Left ventricle myocardium inferior (tissue), 1 donor: ENCODE results near the gene INTS6L. TPM values are rescaled to one million over a fixed set of nuclear protein-coding genes. Genes with fewer than 3 reads are reported as not detected.

Source experiments
- DNase-seq: peaks from one replicate; pipeline ENCODE4 v3.0.0-alpha.2; 2020
- H3K27ac ChIP-seq: fragments of 200-600 bp; replicated peaks from 2 replicates; pipeline ENCODE4 v1.8.0; 2021
- H3K27me3 ChIP-seq: fragments of 200-600 bp; 2 replicates; pipeline ENCODE4 v1.8.0; 2021; ENCODE audit warnings: low read depth
- H3K36me3 ChIP-seq: fragments of 200-600 bp; 2 replicates; pipeline ENCODE4 v1.8.0; 2021
- H3K4me1 ChIP-seq: fragments of 200-600 bp; 2 replicates; pipeline ENCODE4 v1.8.0; 2021
- H3K4me3 ChIP-seq: fragments of 200-600 bp; 2 replicates; pipeline ENCODE4 v1.8.0; 2021; ENCODE audit warnings: mild to moderate bottlenecking, moderate library complexity
- H3K9me3 ChIP-seq: fragments of 200-600 bp; replicated peaks from 2 replicates; pipeline ENCODE4 v1.8.0; 2021
- intact Hi-C: fragments of 100-400 bp; cut with micrococcal nuclease; formaldehyde crosslinking; loops from one replicate; pipeline ENCODE4 v1.11.0; 2022
- total RNA-seq: library from RNA; stranded (reverse); fragmentation: NEBNext Ultra II Directional; extraction: Animal tissue kit (Norgen Biotek cat#: 25700); gene quantifications from one replicate; pipeline ENCODE4 v1.2.1, GENCODE V29; 2021
- TF ChIP-seq, protein P1 (sequence below): fragments of 200-600 bp; IDR thresholded peaks from 2 replicates; pipeline ENCODE4 v1.8.0; 2021; ENCODE audit warnings: antibody characterized with exemption, mild to moderate bottlenecking, borderline replicate concordance
- donor health status: DM: no; HTN: yes; CAD: no; lungs with severe emphysema.

The INTS6L gene
- total RNA-seq, 1 donor from 2014 or later = 2.3 TPM

- intact Hi-C loops = no loop called here
- Histone ChIP-seq H3K27ac (no peak overlapping the region), H3K9me3 (no peaks in the 10 kb centered on the region), H3K4me3 (no peak overlapping the region), H3K27me3 (no peaks in the 10 kb centered on the region), H3K36me3 (no peaks in the 10 kb centered on the region), H3K4me1 (peaks cover 6% of the 10 kb centered on the region)
- TF ChIP-seq, protein P1, sequence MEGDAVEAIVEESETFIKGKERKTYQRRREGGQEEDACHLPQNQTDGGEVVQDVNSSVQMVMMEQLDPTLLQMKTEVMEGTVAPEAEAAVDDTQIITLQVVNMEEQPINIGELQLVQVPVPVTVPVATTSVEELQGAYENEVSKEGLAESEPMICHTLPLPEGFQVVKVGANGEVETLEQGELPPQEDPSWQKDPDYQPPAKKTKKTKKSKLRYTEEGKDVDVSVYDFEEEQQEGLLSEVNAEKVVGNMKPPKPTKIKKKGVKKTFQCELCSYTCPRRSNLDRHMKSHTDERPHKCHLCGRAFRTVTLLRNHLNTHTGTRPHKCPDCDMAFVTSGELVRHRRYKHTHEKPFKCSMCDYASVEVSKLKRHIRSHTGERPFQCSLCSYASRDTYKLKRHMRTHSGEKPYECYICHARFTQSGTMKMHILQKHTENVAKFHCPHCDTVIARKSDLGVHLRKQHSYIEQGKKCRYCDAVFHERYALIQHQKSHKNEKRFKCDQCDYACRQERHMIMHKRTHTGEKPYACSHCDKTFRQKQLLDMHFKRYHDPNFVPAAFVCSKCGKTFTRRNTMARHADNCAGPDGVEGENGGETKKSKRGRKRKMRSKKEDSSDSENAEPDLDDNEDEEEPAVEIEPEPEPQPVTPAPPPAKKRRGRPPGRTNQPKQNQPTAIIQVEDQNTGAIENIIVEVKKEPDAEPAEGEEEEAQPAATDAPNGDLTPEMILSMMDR = no peak
- DNase-seq = no peak
Observed at GRCh38 chrX:135547767-135548166, 27.3 kb downstream of the INTS6L start.

- Histone ChIP-seq H3K36me3 (no peaks in the 10 kb centered on the region), H3K4me3 (no peak overlapping the region), H3K4me1 (no peaks in the 10 kb centered on the region), H3K27ac (no peak overlapping the region), H3K9me3 (no peaks in the 10 kb centered on the region), H3K27me3 (no peaks in the 10 kb centered on the region)
- TF ChIP-seq, protein P1 = no peak
- intact Hi-C loops = no loop called here
- no peak for DNase-seq
Observed at GRCh38 chrX:135549519-135549918, 29.1 kb downstream of the INTS6L start.

DNA sequence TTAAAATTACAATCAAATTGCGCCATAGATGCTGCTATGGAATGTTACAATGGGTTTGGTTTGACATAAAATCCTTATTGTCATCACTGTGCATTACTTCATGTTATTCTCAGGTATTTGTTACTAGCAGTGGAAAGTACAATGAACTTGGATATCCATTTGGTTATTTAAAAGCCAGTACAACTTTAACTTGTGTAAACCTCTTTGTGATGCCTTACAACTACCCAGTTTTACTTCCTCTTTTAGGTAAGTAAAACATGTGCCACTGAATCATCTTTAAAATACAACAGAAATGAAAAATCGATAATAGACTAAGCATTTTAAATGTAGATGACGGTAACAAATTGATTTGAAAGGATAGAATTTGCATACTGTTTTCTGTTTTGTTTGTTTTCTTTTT lies 35.6 kb downstream of the INTS6L start:
- no peaks in the 10 kb centered on the region for H3K9me3 ChIP-seq
- H3K27me3 ChIP-seq = no peaks in the 10 kb centered on the region
- no peaks in the 10 kb centered on the region for H3K36me3 ChIP-seq
- no peak for DNase-seq
- no peaks in the 10 kb centered on the region for H3K4me1 ChIP-seq
- no peak overlapping the region for H3K27ac ChIP-seq
- H3K4me3 ChIP-seq = no peak overlapping the region
- intact Hi-C loops = no loop called here
- TF ChIP-seq, protein P1 = no peak

- H3K9me3 ChIP-seq = no peaks in the 10 kb centered on the region
- no peaks in the 10 kb centered on the region for H3K27me3 ChIP-seq
- no peak overlapping the region for H3K27ac ChIP-seq
- intact Hi-C loops = no loop called here
- TF ChIP-seq, protein P1 = no peak
- H3K36me3 ChIP-seq = no peaks in the 10 kb centered on the region
- DNase-seq = no peak
- H3K4me1 ChIP-seq = no peaks in the 10 kb centered on the region
- no peak overlapping the region for H3K4me3 ChIP-seq
Observed at GRCh38 chrX:135557344-135557743, 36.9 kb downstream of the INTS6L start.

GRCh38 chrX:135572436-135572835 lies 52.0 kb downstream of the INTS6L start:
- Histone ChIP-seq H3K27ac (no peak overlapping the region), H3K4me1 (no peaks in the 10 kb centered on the region), H3K36me3 (peaks cover 8% of the 10 kb centered on the region), H3K9me3 (no peaks in the 10 kb centered on the region), H3K4me3 (no peak overlapping the region), H3K27me3 (no peaks in the 10 kb centered on the region)
- TF ChIP-seq, protein P1 = peak; percentile 53
- no peak for DNase-seq
- intact Hi-C loops = loop anchor here (10.0 kb wide), 1 partner anchor 88 kb away; no protein-coding TSS in a partner anchor

- Histone ChIP-seq H3K4me1 (no peaks in the 10 kb centered on the region), H3K36me3 (peaks cover 4% of the 10 kb centered on the region), H3K9me3 (no peaks in the 10 kb centered on the region), H3K4me3 (no peak overlapping the region), H3K27ac (no peak overlapping the region), H3K27me3 (no peaks in the 10 kb centered on the region)
- TF ChIP-seq, protein P1 = no peak
- intact Hi-C loops = no loop called here
- DNase-seq = no peak
Observed at GRCh38 chrX:135581496-135581895, 61.0 kb downstream of the INTS6L start.
